OCI-LY3 (cell line): ENCODE data around the gene FBXO3.

ENCODE experiments used
- H2AFZ ChIP-seq: fragments of 200-600, 300-600 bp; shearing (Covaris generic); 2 replicates; pipeline ENCODE4 v1.6.0; 2014; ENCODE audit warnings: antibody characterized with exemption, low read depth, low read length
- H3K27ac ChIP-seq: fragments of 200-600, 300-600 bp; sonication (generic); 2 replicates; pipeline ENCODE4 v1.5.1; 2014; ENCODE audit warnings: mild to moderate bottlenecking, low read length, moderate library complexity, mixed read lengths
- H3K27me3 ChIP-seq: fragments of 200-600, 300-600 bp; sonication (generic); 2 replicates; pipeline ENCODE4 v1.6.1; 2014; ENCODE audit warnings: low read depth, low read length, mixed read lengths
- H3K36me3 ChIP-seq: fragments of 200-600, 300-600 bp; sonication (generic); replicated peaks from 2 replicates; pipeline ENCODE3; 2014; ENCODE audit warnings: low read depth, low read length, mixed read lengths
- H3K4me1 ChIP-seq: fragments of 300-600, 200-600 bp; sonication (generic); 2 replicates; pipeline ENCODE4 v1.6.1; 2014; ENCODE audit warnings: low read length, mixed read lengths
- H3K4me2 ChIP-seq: fragments of 200-600, 300-600 bp; sonication (generic); 2 replicates; pipeline ENCODE4 v1.6.1; 2014; ENCODE audit warnings: low read length, mixed read lengths
- H3K4me3 ChIP-seq: fragments of 300-600, 200-600 bp; sonication (generic); 2 replicates; pipeline ENCODE4 v1.5.1; 2014; ENCODE audit warnings: antibody characterized with exemption, mild to moderate bottlenecking, low read length, moderate library complexity
- H3K79me2 ChIP-seq: fragments of 300-600, 200-600 bp; shearing (Covaris generic); 2 replicates; pipeline ENCODE4 v1.6.1; 2014; ENCODE audit warnings: mild to moderate bottlenecking, low read length, mixed read lengths
- H3K9ac ChIP-seq: fragments of 300-600, 200-600 bp; shearing (Covaris generic); 2 replicates; pipeline ENCODE4 v1.6.0; 2014; ENCODE audit warnings: mild to moderate bottlenecking, low read length, moderate library complexity
- H3K9me3 ChIP-seq: fragments of 200-600, 300-600 bp; shearing (Covaris generic); 2 replicates; pipeline ENCODE4 v1.6.1; 2014; ENCODE audit warnings: low read length, mixed read lengths; ENCODE audit not compliant: insufficient read depth
- H4K20me1 ChIP-seq: fragments of 200-600, 300-600 bp; sonication (generic); 2 replicates; pipeline ENCODE4 v1.6.1; 2016; ENCODE audit warnings: low read length, mixed read lengths; ENCODE audit not compliant: insufficient read depth
- CTCF ChIP-seq: fragments of 200-600, 300-600 bp; sonication (generic); IDR thresholded peaks from 2 replicates; pipeline ENCODE4 v1.5.1; 2014; ENCODE audit warnings: antibody characterized with exemption, low read length, low read depth
- EZH2phosphoT487 ChIP-seq: fragments of 200-600 bp; shearing (Covaris generic); IDR thresholded peaks from 2 replicates; pipeline ENCODE4 v1.6.1; 2018; ENCODE audit warnings: antibody characterized with exemption, mixed run types, low read depth

The FBXO3 gene

GRCh38 chr11:33691066-33691864 is 83.1 kb downstream of the FBXO3 start:
- Histone ChIP-seq H3K4me3 (no peak overlapping the region), H3K9me3 (no peaks in the 10 kb centered on the region), H3K4me2 (no peak overlapping the region), H3K4me1 (peaks cover 14% of the 10 kb centered on the region), H3K9ac (no peak overlapping the region), H3K27ac (no peak overlapping the region), H4K20me1 (no peaks in the 10 kb centered on the region), H2AFZ (no peak overlapping the region), H3K36me3 (no peaks in the 10 kb centered on the region), H3K27me3 (0 out of 2 replicates have a peak, but pooled peaks cover 3% of the 10 kb centered on the region), H3K79me2 (no peaks in the 10 kb centered on the region)
- no peak for TF ChIP-seq EZH2phosphoT487
- TF ChIP-seq CTCF: no peak
